Glutamatergic neuron (in vitro differentiated cells): ENCODE results near the gene NUP58. TPM values are rescaled to one million over a fixed set of nuclear protein-coding genes. Genes with fewer than 3 reads are reported as not detected.

Experiments
- DNase-seq: peaks from one replicate; pipeline ENCODE4 v3.0.0; 2022
- H3K27ac Mint-ChIP-seq: one replicate; pipeline ENCODE4 v1.8.0; 2020; ENCODE audit warnings: mild to moderate bottlenecking, mixed read lengths, inconsistent platforms; ENCODE audit not compliant: unreplicated experiment
- H3K27me3 Mint-ChIP-seq: one replicate; pipeline ENCODE4 v1.8.0; 2020; ENCODE audit warnings: mild to moderate bottlenecking, moderate library complexity, mixed read lengths, inconsistent platforms; ENCODE audit not compliant: unreplicated experiment
- H3K36me3 Mint-ChIP-seq: one replicate; pipeline ENCODE4 v1.8.0; 2020; ENCODE audit warnings: mild to moderate bottlenecking, mixed read lengths, inconsistent platforms; ENCODE audit not compliant: unreplicated experiment
- H3K4me1 Mint-ChIP-seq: one replicate; pipeline ENCODE4 v1.8.0; 2020; ENCODE audit warnings: mild to moderate bottlenecking, low read depth, mixed read lengths, inconsistent platforms; ENCODE audit not compliant: unreplicated experiment
- H3K4me3 Mint-ChIP-seq: one replicate; pipeline ENCODE4 v1.8.0; 2020; ENCODE audit warnings: mild to moderate bottlenecking, mixed read lengths, inconsistent platforms; ENCODE audit not compliant: unreplicated experiment
- H3K9me3 Mint-ChIP-seq: one replicate; pipeline ENCODE4 v1.8.0; 2020; ENCODE audit warnings: mild to moderate bottlenecking, moderate library complexity, mixed read lengths, inconsistent platforms; ENCODE audit not compliant: unreplicated experiment
- total RNA-seq: library from RNA; stranded (reverse); fragmentation: NEBNext Ultra II Directional; extraction: Animal tissue kit (Norgen Biotek cat#: 25700); gene quantifications from one replicate; pipeline ENCODE4 v1.2.1, GENCODE V29; 2021; ENCODE audit not compliant: unreplicated experiment
- TF ChIP-seq, protein P1 (sequence below): fragments of 200-600 bp; sonication (generic); IDR thresholded peaks from one replicate; pipeline ENCODE4 v1.5.0; 2021; ENCODE audit not compliant: partially characterized antibody, unreplicated experiment

Gene NUP58
- total RNA-seq, 1 donor from 2014 or later: 94.1 TPM

- peak; percentile 65 for DNase-seq
- TF ChIP-seq, protein P1, sequence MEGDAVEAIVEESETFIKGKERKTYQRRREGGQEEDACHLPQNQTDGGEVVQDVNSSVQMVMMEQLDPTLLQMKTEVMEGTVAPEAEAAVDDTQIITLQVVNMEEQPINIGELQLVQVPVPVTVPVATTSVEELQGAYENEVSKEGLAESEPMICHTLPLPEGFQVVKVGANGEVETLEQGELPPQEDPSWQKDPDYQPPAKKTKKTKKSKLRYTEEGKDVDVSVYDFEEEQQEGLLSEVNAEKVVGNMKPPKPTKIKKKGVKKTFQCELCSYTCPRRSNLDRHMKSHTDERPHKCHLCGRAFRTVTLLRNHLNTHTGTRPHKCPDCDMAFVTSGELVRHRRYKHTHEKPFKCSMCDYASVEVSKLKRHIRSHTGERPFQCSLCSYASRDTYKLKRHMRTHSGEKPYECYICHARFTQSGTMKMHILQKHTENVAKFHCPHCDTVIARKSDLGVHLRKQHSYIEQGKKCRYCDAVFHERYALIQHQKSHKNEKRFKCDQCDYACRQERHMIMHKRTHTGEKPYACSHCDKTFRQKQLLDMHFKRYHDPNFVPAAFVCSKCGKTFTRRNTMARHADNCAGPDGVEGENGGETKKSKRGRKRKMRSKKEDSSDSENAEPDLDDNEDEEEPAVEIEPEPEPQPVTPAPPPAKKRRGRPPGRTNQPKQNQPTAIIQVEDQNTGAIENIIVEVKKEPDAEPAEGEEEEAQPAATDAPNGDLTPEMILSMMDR: no peak
- Mint-ChIP-seq H3K9me3 (peaks cover 19% of the 10 kb centered on the region), H3K4me1 (peaks cover 26% of the 10 kb centered on the region), H3K4me3 (peak within 1 kb of the TSS; percentile 92), H3K27me3 (peaks cover 21% of the 10 kb centered on the region), H3K36me3 (peaks cover 10% of the 10 kb centered on the region), H3K27ac (peak within 1 kb of the TSS; percentile 93)
Observed at GRCh38 chr13:25371875-25372283, 70.5 kb downstream of the NUP58 start, which contains the start of gene ATP8A2. Gene ATP8A2, plus strand, starts transcription at chr13:25371974. Its CDS starts 239 bp downstream, at chr13:25372213.

GRCh38 chr13:25372284-25373081 is 71.1 kb downstream of the NUP58 start:
- Mint-ChIP-seq H3K9me3 (peaks cover 19% of the 10 kb centered on the region), H3K4me3 (peak overlapping the region; percentile 92), H3K36me3 (peaks cover 10% of the 10 kb centered on the region), H3K27me3 (peaks cover 21% of the 10 kb centered on the region), H3K27ac (peak overlapping the region; percentile 73), H3K4me1 (peaks cover 30% of the 10 kb centered on the region)
- DNase-seq: peak; percentile 69
- TF ChIP-seq, protein P1: no peak

DNA sequence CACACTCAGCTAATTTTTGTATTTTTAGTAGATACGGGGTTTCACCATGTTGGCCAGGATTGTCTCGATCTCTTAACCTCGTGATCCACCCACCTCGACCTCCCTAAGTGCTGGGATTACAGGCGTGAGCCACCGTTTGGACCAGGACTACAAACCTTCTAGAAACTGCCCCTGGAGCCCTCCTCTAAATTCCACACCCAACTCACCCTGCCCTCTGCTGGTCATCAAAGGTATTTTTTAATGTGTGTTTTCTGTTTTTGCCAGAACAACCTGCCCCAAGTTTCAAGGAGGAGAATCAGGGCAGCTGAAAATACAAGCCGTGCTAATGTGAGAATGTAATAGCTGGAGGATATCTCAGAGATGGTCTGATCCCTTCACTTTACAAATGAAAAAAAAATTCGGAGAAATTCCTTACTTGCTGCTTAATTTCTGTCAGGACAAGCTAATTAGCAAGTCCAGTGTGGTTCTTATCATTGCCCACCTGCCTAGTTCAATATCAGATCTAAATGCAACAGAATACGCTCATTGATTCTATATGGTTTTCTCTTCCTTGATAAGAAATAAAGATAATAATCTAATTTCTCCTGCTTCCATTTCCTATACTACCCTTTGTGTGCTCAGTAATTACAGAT is 74.4 kb downstream of the NUP58 start:
- H3K4me1 Mint-ChIP-seq: peaks cover 51% of the 10 kb centered on the region
- H3K4me3 Mint-ChIP-seq: no peak overlapping the region
- peaks cover 20% of the 10 kb centered on the region for H3K27me3 Mint-ChIP-seq
- peaks cover 18% of the 10 kb centered on the region for H3K9me3 Mint-ChIP-seq
- H3K36me3 Mint-ChIP-seq: peaks cover 13% of the 10 kb centered on the region
- H3K27ac Mint-ChIP-seq: peak overlapping the region; percentile 39
- TF ChIP-seq, protein P1: peak; percentile 96
- peak; percentile 29 for DNase-seq

DNA sequence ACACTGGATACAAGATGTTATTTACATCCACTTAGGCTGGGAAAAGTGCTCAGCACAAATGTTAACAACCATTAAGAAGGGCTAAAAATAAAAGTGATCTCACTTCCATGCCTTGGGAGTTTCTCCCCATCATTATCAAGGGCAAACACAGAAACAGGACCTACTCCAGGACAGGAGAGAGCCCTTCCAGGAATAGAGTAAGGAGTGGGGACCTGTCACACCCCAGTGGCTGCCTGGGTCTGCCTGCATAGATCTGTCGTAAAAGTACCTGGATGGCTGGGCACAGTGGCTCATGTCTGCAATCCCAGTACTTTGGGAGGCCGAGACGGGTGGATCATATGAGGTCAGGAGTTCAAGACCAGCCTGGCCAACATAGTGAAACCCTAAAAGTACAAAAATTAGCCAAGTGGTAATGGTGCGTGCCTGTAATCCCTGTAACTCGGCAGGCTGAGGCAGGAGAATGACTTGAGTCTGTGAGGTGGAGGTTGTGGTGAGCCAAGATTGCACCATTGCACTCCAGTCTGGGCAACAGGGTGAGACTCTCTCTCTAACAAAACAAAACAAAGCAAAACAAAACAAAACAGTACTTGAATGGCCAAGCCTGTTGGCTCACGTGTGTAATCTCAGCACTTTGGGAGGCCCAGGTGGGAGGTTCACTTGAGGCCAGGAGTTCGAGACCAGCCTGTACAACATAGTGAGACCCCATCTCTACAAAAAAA is 76.0 kb downstream of the NUP58 start:
- no peak overlapping the region for H3K27ac Mint-ChIP-seq

More for the DNA sequence above, 76.0 kb downstream of the NUP58 start:
- peaks cover 17% of the 10 kb centered on the region for H3K36me3 Mint-ChIP-seq
- no peak for DNase-seq
- H3K9me3 Mint-ChIP-seq: peaks cover 11% of the 10 kb centered on the region
- TF ChIP-seq, protein P1: no peak
- no peak overlapping the region for H3K4me3 Mint-ChIP-seq
- H3K27me3 Mint-ChIP-seq: peaks cover 12% of the 10 kb centered on the region
- peaks cover 59% of the 10 kb centered on the region for H3K4me1 Mint-ChIP-seq
